ENCODE results near the gene JPT2.

GRCh38 chr16:1655269-1655807 is 22.7 kb upstream of the JPT2 start:
- TF ChIP-seq CTCF (IDR thresholded peaks at IDR 0.05; ENCODE audit: borderline replicate concordance, extremely low read depth, low read length, poor library complexity, severe bottlenecking) (no peak), EZH2 (IDR thresholded peaks at IDR 0.05; ENCODE audit: borderline replicate concordance, low read depth, low read length, severe bottlenecking) (no peak)

Data from DND-41 (cell line).